Measurements from ENCODE around the gene KCP. TPM values are rescaled to one million over a fixed set of nuclear protein-coding genes. Genes with fewer than 3 reads are reported as not detected.

Gene KCP
- total RNA-seq, 1 donor from 2014 or later: 23.7 TPM

GRCh38 chr7:128867842-128868623 lies 42.5 kb downstream of the KCP start:
- Mint-ChIP-seq H3K27me3 (ENCODE audit: low read depth) (peaks cover 27% of the 10 kb centered on the region), H3K9me3 (no peaks in the 10 kb centered on the region), H3K4me3 (peak overlapping the region; percentile 56), H3K27ac (no peak overlapping the region), H3K36me3 (peaks cover 12% of the 10 kb centered on the region), H3K4me1 (peaks cover 37% of the 10 kb centered on the region)
- no peak for DNase-seq (ENCODE audit: low spot score in 2 of 2, unreplicated experiment in 2 of 2)
- no peak for TF ChIP-seq CTCF (IDR thresholded peaks at IDR 0.05; ENCODE audit: unreplicated experiment)

- H3K27ac Mint-ChIP-seq: no peak overlapping the region
- H3K4me1 Mint-ChIP-seq: peaks cover 42% of the 10 kb centered on the region
- H3K27me3 Mint-ChIP-seq (ENCODE audit: low read depth): peaks cover 27% of the 10 kb centered on the region
- H3K4me3 Mint-ChIP-seq: no peak overlapping the region
- no peaks in the 10 kb centered on the region for H3K9me3 Mint-ChIP-seq
- no peak for DNase-seq (ENCODE audit: low spot score in 2 of 2, unreplicated experiment in 2 of 2)
- H3K36me3 Mint-ChIP-seq: peaks cover 12% of the 10 kb centered on the region
- TF ChIP-seq CTCF (IDR thresholded peaks at IDR 0.05; ENCODE audit: unreplicated experiment): no peak
These were observed 43.3 kb downstream of the KCP start for GRCh38 chr7:128867241-128867640.

- TF ChIP-seq CTCF (IDR thresholded peaks at IDR 0.05; ENCODE audit: unreplicated experiment): no peak
- Mint-ChIP-seq H3K27ac (no peak overlapping the region), H3K9me3 (no peaks in the 10 kb centered on the region), H3K4me3 (no peak overlapping the region), H3K36me3 (peaks cover 12% of the 10 kb centered on the region), H3K27me3 (ENCODE audit: low read depth) (peaks cover 23% of the 10 kb centered on the region), H3K4me1 (peaks cover 39% of the 10 kb centered on the region)
- no peak for DNase-seq (ENCODE audit: low spot score in 2 of 2, unreplicated experiment in 2 of 2)
These were observed 44.3 kb downstream of the KCP start for GRCh38 chr7:128865996-128866877.

GRCh38 chr7:128865303-128865702 lies 45.2 kb downstream of the KCP start:
- no peak for TF ChIP-seq CTCF (IDR thresholded peaks at IDR 0.05; ENCODE audit: unreplicated experiment)
- H3K9me3 Mint-ChIP-seq: no peaks in the 10 kb centered on the region
- H3K4me3 Mint-ChIP-seq: no peak overlapping the region
- H3K27ac Mint-ChIP-seq: no peak overlapping the region
- H3K4me1 Mint-ChIP-seq: peaks cover 44% of the 10 kb centered on the region
- DNase-seq (ENCODE audit: low spot score in 2 of 2, unreplicated experiment in 2 of 2): no peak
- H3K36me3 Mint-ChIP-seq: peaks cover 12% of the 10 kb centered on the region
- peaks cover 15% of the 10 kb centered on the region for H3K27me3 Mint-ChIP-seq (ENCODE audit: low read depth)

GRCh38 chr7:128863433-128863989 lies 47.0 kb downstream of the KCP start:
- DNase-seq (ENCODE audit: low spot score in 2 of 2, unreplicated experiment in 2 of 2): peak in 1 of 2 experiments; percentile 57
- Mint-ChIP-seq H3K4me3 (peak overlapping the region; percentile 97), H3K27me3 (ENCODE audit: low read depth) (peaks cover 6% of the 10 kb centered on the region), H3K27ac (peak overlapping the region; percentile 97), H3K36me3 (peaks cover 12% of the 10 kb centered on the region), H3K9me3 (no peaks in the 10 kb centered on the region), H3K4me1 (peaks cover 36% of the 10 kb centered on the region)
- peak; percentile 62 for TF ChIP-seq CTCF (IDR thresholded peaks at IDR 0.05; ENCODE audit: unreplicated experiment)

Data from mesothelial cell of epicardium (in vitro differentiated cells).